HG02981 (cell line): ENCODE results near the gene ENO3.

Experiments used
- ATAC-seq: cut with Tn5 transposase; IDR thresholded peaks from one replicate; pipeline ENCODE4 v1.9.1; 2021; ENCODE audit warnings: mild to moderate bottlenecking, moderate library complexity; ENCODE audit not compliant: unreplicated experiment

Gene ENO3

GRCh38 chr17:4936436-4936835 is 14.5 kb upstream of the ENO3 start:
- ATAC-seq: no peak

DNA sequence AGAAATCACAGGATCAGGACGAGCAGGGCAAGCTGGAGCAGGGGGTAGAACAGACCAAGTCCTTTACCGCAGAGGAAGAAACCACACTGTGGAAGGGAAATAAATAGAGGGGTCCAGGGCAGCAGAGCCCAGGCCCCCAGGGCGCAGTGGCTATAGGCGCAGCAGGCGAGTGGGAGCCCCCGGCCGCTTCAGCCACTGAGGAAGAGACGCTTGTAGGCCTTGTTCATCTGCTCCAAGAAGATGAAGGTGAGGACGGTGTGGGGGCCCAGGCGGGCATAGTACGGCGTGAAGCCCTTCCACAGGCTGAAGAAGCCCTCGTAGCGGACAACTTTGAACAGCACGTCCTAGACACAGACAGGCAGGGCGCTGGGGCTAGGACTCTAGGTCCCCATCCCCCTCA is 13.4 kb upstream of the ENO3 start:
- ATAC-seq: no peak

DNA sequence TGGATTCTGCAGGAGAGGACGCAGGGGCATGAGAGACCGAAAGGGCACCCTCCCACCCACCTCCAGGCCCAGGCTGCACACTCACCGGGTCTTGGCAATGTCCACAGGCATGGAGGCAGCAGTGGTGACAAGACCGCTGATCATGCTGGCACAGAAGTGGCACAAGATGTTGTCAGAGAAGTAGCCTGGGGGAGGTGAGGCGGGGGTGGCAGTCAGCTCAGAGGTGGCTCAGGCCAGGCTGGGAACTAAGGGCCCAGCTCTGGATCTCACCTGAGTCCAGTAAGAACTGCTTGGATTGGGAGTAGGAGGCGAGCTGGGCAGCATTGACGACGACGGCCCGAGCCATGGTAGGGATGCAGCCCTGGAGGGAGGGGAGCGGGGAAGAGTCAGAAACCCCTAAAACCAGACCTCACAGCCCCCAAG is 12.8 kb upstream of the ENO3 start:
- ATAC-seq: no peak

GRCh38 chr17:4938688-4939545 is 12.0 kb upstream of the ENO3 start:
- no peak for ATAC-seq

DNA sequence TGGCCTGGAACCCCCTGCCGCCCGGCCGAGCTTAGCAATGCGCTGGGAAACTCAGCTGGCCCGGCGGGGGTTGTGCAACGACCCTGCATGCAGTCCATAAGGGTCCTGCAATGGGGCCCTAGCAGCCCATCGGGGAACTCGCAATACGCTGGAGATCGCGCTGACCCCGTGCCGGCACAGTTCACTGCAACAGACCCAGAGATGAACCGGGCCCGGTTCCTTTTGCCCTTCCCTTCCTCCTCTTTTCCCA is 11.4 kb upstream of the ENO3 start:
- no peak for ATAC-seq

DNA sequence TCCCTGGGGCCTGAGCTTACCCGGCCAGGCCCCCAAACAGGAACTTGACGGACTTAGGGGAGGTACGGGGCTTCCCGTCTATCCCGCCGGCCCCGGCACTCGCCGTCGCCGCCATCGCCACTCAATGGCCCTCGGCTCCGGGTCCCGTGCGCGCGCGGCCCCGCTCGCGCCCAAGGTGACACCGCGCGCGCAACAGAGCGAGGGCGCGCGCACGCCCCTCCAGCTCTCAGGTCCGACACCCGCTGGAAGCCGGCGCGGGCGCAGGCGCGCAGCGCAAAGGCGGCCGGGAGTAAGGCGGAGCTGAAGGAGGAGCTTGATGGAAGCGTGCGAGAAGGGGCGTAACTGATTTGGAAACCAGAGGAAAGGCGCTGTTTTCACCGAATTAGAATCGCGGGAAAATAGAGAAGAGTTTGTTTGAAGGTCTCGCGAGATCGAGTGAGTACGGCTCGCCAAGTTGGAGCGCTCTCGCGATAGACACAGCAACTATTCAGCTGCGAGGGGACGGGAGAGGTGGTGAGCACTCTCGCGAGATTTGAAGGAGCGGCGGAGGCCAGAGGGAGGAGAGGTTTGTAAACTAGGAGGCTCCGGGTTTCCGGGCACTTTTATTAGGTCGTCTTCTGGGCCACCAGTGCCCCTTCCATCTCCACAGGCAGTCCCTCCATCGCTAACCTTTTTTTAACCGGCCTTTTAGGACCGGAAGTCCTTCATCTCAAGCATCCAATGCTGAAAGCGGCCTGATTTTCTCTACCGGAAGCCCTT is 10.9 kb upstream of the ENO3 start, which contains the start of the genes RNF167 and SLC25A11:
Gene RNF167, plus strand, starts transcription at position 473 of the 759 bp plus-strand sequence. CDS start 642 bp downstream, outside the sequence.
Gene SLC25A11, minus strand, starts transcription at position 251 of the 759 bp plus-strand sequence. Its CDS starts 136 bp downstream, at position 115.
- peak; percentile 72 for ATAC-seq

DNA sequence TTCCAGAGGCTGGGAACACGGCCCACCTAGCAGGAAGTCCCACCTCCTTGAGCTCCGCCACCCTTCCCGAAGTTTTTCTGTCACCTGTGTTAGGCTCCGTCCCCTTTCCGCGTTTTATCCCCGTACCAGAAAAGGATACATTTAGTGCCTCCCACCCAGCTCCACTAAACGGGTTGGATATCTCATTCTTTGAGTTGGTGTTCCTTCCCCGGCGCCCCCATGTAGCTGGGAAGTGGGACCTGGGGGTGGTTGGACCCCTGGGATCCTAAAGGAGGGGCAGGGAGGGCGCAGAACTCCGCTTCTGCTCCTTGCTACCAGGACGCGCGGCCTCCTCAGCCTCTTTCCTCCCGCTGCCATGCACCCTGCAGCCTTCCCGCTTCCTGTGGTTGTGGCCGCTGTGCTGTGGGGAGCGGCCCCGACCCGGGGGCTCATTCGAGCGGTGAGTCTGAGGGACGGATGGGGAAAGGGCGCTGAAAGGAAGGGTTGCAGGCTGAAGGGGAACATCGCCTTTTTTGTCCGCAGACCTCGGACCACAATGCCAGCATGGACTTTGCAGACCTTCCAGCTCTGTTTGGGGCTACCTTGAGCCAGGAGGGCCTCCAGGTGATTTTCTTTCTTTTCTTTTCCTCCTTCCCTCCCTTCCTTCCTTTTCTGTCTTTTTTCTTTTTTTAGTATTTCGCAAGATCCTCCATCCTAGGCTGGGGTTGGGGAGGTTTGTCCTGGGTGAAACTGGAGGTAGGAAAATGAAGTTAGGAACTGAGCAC is 10.2 kb upstream of the ENO3 start:
- no peak for ATAC-seq

DNA sequence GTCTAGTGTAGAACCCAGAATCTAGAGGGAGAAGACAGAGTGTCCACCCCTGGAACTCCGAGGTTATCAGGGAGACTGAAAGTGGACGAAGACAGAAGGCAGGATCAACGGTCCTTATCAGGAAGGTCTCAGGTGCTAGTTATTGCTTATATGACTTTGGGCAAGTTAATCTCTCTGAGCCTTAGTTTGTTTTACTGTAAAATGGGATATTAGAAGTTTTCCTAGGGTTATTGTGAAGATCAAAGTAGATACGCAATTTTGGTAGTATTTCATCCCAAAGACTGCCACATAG is 9.7 kb upstream of the ENO3 start:
- no peak for ATAC-seq

- ATAC-seq: no peak
These were observed 8.0 kb upstream of the ENO3 start for GRCh38 chr17:4942760-4943508.

GRCh38 chr17:4944163-4944553 is 6.8 kb upstream of the ENO3 start:
- ATAC-seq: no peak

DNA sequence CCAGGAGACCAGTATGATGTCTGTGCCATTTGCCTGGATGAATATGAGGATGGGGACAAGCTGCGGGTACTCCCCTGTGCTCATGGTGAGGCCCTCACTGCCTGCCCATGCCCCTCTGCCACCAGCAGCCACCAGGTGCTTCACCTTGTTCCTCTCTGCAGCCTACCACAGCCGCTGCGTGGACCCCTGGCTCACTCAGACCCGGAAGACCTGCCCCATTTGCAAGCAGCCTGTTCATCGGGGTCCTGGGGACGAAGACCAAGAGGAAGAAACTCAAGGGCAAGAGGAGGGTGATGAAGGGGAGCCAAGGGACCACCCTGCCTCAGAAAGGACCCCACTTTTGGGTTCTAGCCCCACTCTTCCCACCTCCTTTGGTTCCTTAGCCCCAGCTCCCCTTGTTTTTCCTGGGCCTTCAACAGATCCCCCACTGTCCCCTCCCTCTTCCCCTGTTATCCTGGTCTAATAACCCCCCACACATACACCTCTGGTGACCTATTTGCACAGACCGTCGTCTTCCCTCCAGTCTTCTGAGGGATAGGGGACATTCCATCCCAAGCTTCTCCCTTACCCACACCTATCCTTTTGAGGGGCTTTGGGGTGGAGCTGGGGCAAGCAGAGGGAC is 6.3 kb upstream of the ENO3 start:
- no peak for ATAC-seq

DNA sequence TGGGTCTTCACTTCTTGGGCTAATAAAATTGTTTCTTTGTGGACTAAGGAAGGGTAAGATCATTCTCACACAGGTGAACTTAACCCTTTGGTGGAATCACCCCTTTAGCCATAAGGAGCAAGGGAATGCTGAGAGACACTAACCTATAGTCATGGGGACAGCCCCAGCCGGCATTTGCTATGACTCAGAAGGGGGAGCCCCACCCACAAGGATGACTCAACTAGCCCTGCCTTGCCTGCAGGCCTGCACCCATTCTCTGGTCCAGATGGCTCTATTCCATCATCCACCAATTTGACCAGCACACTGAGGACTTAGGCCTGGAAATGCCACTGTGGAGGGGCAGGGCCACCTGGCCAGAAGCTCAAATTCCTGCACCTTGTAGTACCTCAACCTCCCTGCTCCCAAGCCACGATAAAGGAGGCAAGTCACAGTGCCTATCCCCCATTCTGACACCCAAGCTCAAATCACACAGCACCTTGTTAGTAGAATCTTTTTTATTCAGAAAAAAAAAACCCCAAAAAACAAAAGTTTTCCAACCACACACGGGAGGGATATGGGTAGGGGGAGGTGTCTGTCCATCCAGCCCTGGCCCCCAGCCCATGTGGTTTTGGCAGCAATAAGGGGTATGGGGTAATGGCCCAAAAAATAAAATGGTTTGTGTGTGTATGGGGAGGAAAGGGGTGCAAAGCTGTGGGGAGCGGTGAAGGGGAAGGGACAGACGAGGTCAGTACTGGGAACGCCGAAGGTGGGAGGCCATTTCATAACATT is 5.6 kb upstream of the ENO3 start:
- no peak for ATAC-seq

DNA sequence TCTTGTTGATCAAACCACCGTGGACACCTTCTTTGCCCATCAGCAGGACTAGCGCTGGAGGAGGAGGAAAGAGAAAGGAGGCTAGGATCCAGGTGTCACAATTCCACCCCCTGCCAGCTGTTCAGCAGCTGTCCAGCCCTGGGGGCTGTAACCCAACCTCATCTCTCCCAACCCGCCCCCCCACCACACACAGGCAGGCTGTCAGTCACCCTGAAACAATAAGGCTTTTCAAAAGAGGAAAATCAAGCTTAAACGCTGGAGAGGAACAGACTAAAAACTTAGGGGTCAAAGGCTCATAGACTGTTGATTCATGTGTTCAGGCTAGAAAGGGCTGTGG is 5.0 kb upstream of the ENO3 start:
- no peak for ATAC-seq

DNA sequence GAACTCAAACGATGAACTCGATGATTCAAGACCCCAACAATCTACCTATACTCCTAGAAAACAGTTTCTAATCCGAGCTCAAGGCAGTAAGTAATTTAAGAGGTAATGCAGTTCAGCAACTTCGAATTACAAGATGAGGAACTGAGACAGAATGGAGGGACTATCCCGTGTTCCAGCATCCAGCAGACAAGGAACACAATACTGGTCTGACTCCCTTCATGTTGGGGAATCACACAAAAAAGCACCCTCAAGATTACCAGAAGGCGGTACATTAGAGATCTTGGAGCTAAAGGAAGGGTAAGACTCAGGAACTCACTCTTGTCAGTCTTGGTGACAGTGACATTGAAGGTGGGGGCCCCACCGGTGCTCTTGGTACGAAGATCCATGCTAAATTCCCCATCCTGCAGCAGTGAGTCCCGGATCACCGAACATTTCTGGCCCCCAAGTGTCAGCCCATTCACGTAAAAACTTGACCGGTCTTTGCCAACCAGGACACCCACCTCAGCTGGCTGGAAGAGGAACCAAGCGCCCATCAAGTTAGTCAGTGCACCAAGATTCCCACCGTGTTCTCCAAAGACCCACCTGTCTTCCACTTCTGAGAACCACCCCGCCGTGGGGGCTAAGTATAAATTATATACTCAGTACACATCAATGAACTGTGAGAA is 4.5 kb upstream of the ENO3 start:
- no peak for ATAC-seq

GRCh38 chr17:4947010-4947410 is 3.9 kb upstream of the ENO3 start:
- no peak for ATAC-seq

- no peak for ATAC-seq
These were observed 3.3 kb upstream of the ENO3 start for GRCh38 chr17:4947411-4948165.

GRCh38 chr17:4948166-4948930 is 2.6 kb upstream of the ENO3 start, which contains the start of gene PFN1:
Gene PFN1 (minus strand): TSS chr17:4948530. CDS start chr17:4948394, 136 bp downstream.
- ATAC-seq: no peak

DNA sequence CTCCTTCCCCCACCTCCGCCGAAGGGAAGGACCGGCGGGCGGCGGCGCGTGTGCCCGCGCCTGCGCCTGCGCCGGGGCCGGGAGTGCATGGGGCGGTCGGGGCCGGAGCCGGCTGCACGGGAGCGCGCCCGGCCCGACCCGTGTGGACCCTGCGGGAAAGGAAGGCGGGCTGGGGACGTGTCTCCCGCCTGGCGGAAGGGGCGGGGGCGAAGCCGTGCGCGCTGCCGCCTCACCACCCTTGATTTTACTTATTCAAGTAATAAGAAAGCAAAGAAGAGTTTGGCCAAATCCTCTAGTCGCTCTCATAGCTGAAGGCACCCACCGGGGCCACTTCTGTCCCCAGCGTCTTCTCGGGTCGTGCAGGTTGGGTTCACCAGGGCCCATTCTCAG is 2.0 kb upstream of the ENO3 start:
- no peak for ATAC-seq
